ENCODE measurements around the gene GUCA2A.

DNA sequence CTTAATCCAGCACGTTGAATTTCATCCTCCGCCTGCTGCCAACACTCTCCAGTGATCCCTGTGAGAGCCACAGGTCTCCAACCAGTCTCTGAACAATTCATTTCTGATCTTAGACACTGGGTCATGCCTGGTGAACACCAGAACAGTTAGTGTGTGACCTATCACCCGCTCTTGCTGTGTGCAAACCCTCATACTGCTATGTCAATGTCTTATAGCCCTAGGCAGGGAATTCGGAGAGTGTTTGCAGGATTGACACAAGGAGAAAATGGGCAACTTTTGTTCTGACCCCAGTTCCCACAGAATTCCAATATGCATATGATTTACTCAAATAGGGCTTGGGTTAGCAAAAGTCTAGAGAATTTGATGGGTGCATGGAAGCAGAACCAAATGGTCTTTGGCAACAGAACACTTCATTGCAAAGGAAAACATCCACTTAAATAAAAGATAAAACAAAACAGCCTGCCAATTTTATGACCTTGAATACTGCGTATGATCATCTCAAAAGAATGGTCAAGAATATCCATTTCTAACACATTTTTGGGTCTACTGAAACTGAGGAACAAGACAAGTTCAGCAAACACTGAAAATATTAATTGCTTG lies 34.4 kb downstream of the GUCA2A start:
- TF ChIP-seq EP300 (IDR thresholded peaks at IDR 0.05; ENCODE audit: borderline replicate concordance in 1 of 2, low read depth in 1 of 2, low read length in 1 of 2) (no peak), TCF12 (IDR thresholded peaks at IDR 0.05) (no peak), POLR2AphosphoS5 (IDR thresholded peaks at IDR 0.05; ENCODE audit: low read depth, low read length) (no peak), SIN3A (IDR thresholded peaks at IDR 0.05; ENCODE audit: borderline replicate concordance, low read depth, low read length) (no peak), MXI1 (IDR thresholded peaks at IDR 0.05; ENCODE audit: low read depth, low read length) (no peak), CHD2 (IDR thresholded peaks at IDR 0.05; ENCODE audit: low read length, partially characterized antibody) (no peak), GATA2 (CRISPR knock-in tag; IDR thresholded peaks at IDR 0.05) (no peak), YY1 (IDR thresholded peaks at IDR 0.05; ENCODE audit: low read depth) (no peak), FOXJ3 (CRISPR knock-in tag; IDR thresholded peaks at IDR 0.05) (no peak), EZH2phosphoT487 (IDR thresholded peaks at IDR 0.05; ENCODE audit: borderline replicate concordance, low read depth) (no peak), RCOR1 (IDR thresholded peaks at IDR 0.05; ENCODE audit: low read length) (no peak), RAD21 (IDR thresholded peaks at IDR 0.05; ENCODE audit: low read length) (no peak)
- TF ChIP-seq, protein P1, sequence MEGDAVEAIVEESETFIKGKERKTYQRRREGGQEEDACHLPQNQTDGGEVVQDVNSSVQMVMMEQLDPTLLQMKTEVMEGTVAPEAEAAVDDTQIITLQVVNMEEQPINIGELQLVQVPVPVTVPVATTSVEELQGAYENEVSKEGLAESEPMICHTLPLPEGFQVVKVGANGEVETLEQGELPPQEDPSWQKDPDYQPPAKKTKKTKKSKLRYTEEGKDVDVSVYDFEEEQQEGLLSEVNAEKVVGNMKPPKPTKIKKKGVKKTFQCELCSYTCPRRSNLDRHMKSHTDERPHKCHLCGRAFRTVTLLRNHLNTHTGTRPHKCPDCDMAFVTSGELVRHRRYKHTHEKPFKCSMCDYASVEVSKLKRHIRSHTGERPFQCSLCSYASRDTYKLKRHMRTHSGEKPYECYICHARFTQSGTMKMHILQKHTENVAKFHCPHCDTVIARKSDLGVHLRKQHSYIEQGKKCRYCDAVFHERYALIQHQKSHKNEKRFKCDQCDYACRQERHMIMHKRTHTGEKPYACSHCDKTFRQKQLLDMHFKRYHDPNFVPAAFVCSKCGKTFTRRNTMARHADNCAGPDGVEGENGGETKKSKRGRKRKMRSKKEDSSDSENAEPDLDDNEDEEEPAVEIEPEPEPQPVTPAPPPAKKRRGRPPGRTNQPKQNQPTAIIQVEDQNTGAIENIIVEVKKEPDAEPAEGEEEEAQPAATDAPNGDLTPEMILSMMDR (IDR thresholded peaks at IDR 0.05), result no peak
- TF ChIP-seq, protein P2, sequence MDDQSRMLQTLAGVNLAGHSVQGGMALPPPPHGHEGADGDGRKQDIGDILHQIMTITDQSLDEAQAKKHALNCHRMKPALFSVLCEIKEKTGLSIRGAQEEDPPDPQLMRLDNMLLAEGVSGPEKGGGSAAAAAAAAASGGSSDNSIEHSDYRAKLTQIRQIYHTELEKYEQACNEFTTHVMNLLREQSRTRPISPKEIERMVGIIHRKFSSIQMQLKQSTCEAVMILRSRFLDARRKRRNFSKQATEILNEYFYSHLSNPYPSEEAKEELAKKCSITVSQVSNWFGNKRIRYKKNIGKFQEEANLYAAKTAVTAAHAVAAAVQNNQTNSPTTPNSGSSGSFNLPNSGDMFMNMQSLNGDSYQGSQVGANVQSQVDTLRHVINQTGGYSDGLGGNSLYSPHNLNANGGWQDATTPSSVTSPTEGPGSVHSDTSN (IDR thresholded peaks at IDR 0.05), result no peak
